Lung (tissue), 12 donors: ENCODE measurements around the gene SBF2. TPM values are rescaled to one million over a fixed set of nuclear protein-coding genes. Genes with fewer than 3 reads are reported as not detected.

ENCODE experiments used
- ATAC-seq: fragments of 200-7000 bp; cut with Tn5 transposase; one replicate; pipeline ENCODE4 v1.9.1; 2020; ENCODE audit warnings: moderate number of reproducible peaks; ENCODE audit not compliant: insufficient read depth, low FRiP score
- DNase-seq, 3 donors: peaks; one replicate each; pipeline ENCODE4 v3.0.0-alpha.2; 2013 to 2017
- H3K27ac ChIP-seq, 2 donors: one replicate each; pipeline ENCODE4 v1.5.1; 2013; ENCODE audit warnings: mild to moderate bottlenecking in 2 of 2, moderate library complexity in 2 of 2, control low read depth in 1 of 2, inconsistent platforms in 1 of 2, low read depth in 1 of 2, low read length in 1 of 2
- H3K27me3 ChIP-seq, 3 donors: one replicate each; pipeline ENCODE4 v1.5.1; 2013; ENCODE audit warnings: low read length in 2 of 3; ENCODE audit not compliant: control insufficient read depth in 3 of 3, insufficient read depth in 3 of 3
- H3K36me3 ChIP-seq, 4 donors: one replicate each; pipeline ENCODE4 v1.5.1; 2013; ENCODE audit warnings: low read length in 4 of 4, mild to moderate bottlenecking in 1 of 4, moderate library complexity in 1 of 4; ENCODE audit not compliant: control insufficient read depth in 4 of 4, insufficient read depth in 4 of 4
- H3K4me1 ChIP-seq, 5 donors: one replicate each; pipeline ENCODE4 v1.5.1; 2013; ENCODE audit warnings: low read length in 5 of 5, mild to moderate bottlenecking in 2 of 5, moderate library complexity in 1 of 5; ENCODE audit not compliant: control insufficient read depth in 5 of 5, insufficient read depth in 5 of 5
- H3K4me3 ChIP-seq: one replicate; pipeline ENCODE4 v1.5.1; 2013; ENCODE audit warnings: mild to moderate bottlenecking, control low read depth, moderate library complexity
- H3K9ac ChIP-seq, 2 donors: one replicate each; pipeline ENCODE4 v1.5.1; 2013; ENCODE audit warnings: low read length in 2 of 2, control low read depth in 1 of 2; ENCODE audit not compliant: insufficient read depth in 1 of 2
- H3K9me3 ChIP-seq, 4 donors: one replicate each; pipeline ENCODE4 v1.5.1; 2013; ENCODE audit warnings: low read length in 3 of 4, mild to moderate bottlenecking in 1 of 4, moderate library complexity in 1 of 4; ENCODE audit not compliant: control insufficient read depth in 4 of 4, insufficient read depth in 3 of 4
- CTCF ChIP-seq: IDR thresholded peaks from 2 replicates; pipeline ENCODE4 v1.5.1; 2012; ENCODE audit warnings: mild to moderate bottlenecking; ENCODE audit errors: control extremely low read depth, extremely low read depth
- WGBS, 2 donors: extraction: QIAGEN DNeasy Blood & Tissue Kit; methylation state at CpG; one replicate each; pipeline ENCODE4 v1.1.7; 2013; 5-methylcytosine and 5-hydroxymethylcytosine counted together
- polyA plus RNA-seq, 2 donors: library from polyadenylated mRNA; stranded (reverse); fragments of 200-250 nt; gene quantifications; one replicate each; pipeline ENCODE4 v1.2.1, GENCODE V29; 2013
- total RNA-seq, 2 donors: library from RNA; depleted of rRNA in 1 of 2; stranded (reverse); fragments of >200 nt in 1 of 2; gene quantifications; one replicate each; pipeline ENCODE4 v1.2.1, GENCODE V29; 2014 to 2021
- donor health status: control.
- donor health status: control.
- donor health status: Bipolar disorder and iron deficiency.
- donor health status: healthy.
- donor health status: DM: yes; HTN: yes; CAD: no.

SBF2 gene
- total and polyA plus RNA-seq, 4 donors, result 4.4 to 104 (median 24.9) TPM

GRCh38 chr11:9738116-9738515, 555.9 kb downstream of the SBF2 start:
- peak overlapping the region in 1 of 2 donors; percentile 77 for H3K27ac ChIP-seq
- H3K36me3 ChIP-seq, result peaks cover 16 to 25% (median 20%) of the 10 kb centered on the region in 4 donors
- H3K9me3 ChIP-seq, result peaks cover 0 to 5% (median 0%) of the 10 kb centered on the region in 4 donors
- H3K4me3 ChIP-seq, result no peak overlapping the region
- no peak for TF ChIP-seq CTCF
- peak in 1 of 3 donors; percentile 58 for DNase-seq
- no peaks in the 10 kb centered on the region for H3K27me3 ChIP-seq
- WGBS, 2 donors, result 27 to 30% methylated on average over 3 of the region's 3 CpGs
- no peak overlapping the region for H3K9ac ChIP-seq
- ATAC-seq, result peak; percentile 45
- H3K4me1 ChIP-seq, result peaks cover 0 to 10% (median 0%) of the 10 kb centered on the region in 5 donors

DNA sequence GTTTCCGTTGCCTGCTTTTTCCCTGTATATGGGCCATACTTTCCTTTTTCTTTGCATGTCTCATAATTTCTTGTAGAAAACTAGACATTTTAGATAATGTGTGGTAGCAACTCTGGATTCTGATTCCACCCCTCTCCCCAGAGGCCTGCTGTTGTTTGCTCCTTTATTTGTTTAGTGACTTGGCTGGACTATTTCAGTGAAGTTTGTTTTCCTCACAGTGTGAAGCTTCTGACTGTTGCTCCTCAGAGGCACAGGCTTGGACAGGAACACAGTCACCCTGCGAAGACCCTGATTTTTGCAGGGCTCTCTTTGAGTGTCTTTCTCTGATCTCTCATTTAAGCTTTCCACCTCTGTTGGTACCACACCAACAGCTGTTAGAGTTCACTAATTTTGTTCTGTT, 557.7 kb downstream of the SBF2 start:
- peaks cover 20 to 31% (median 24%) of the 10 kb centered on the region in 4 donors for H3K36me3 ChIP-seq
- no peak overlapping the region for H3K27ac ChIP-seq

GRCh38 chr11:9735919-9736318, 558.1 kb downstream of the SBF2 start:
- DNase-seq, result no peak
- H3K9me3 ChIP-seq, result peaks cover 0 to 5% (median 0%) of the 10 kb centered on the region in 4 donors
- H3K27me3 ChIP-seq, result no peaks in the 10 kb centered on the region
- H3K36me3 ChIP-seq, result peaks cover 19 to 31% (median 24%) of the 10 kb centered on the region in 4 donors
- peaks cover 0 to 10% (median 0%) of the 10 kb centered on the region in 5 donors for H3K4me1 ChIP-seq
- TF ChIP-seq CTCF, result no peak
- no peak overlapping the region for H3K9ac ChIP-seq
- H3K27ac ChIP-seq, result no peak overlapping the region
- 95 to 98% methylated on average over 2 of the region's 2 CpGs for WGBS, 2 donors
- H3K4me3 ChIP-seq, result no peak overlapping the region
- no peak for ATAC-seq

More for the DNA sequence above, 557.7 kb downstream of the SBF2 start:
- H3K4me3 ChIP-seq, result no peak overlapping the region
- H3K9me3 ChIP-seq, result peaks cover 0 to 5% (median 0%) of the 10 kb centered on the region in 4 donors
- DNase-seq, result no peak
- ATAC-seq, result no peak
- no peak overlapping the region for H3K9ac ChIP-seq
- H3K4me1 ChIP-seq, result peaks cover 0 to 10% (median 0%) of the 10 kb centered on the region in 5 donors
- H3K27me3 ChIP-seq, result no peaks in the 10 kb centered on the region
- TF ChIP-seq CTCF, result no peak
- WGBS, 2 donors, result 96% methylated on average over 2 of the region's 2 CpGs

- Histone ChIP-seq H3K27ac (no peak overlapping the region), H3K9ac (no peak overlapping the region), H3K4me3 (no peak overlapping the region), H3K27me3 (no peaks in the 10 kb centered on the region), H3K36me3 (peaks cover 16 to 28% (median 22%) of the 10 kb centered on the region in 4 donors), H3K9me3 (peaks cover 0 to 5% (median 0%) of the 10 kb centered on the region in 4 donors), H3K4me1 (peaks cover 0 to 8% (median 0%) of the 10 kb centered on the region in 5 donors)
- TF ChIP-seq CTCF, result no peak
- DNase-seq (no peak), ATAC-seq (no peak)
- 99% methylated on average over 3 of the region's 3 CpGs for whole genome bisulfite sequencing, 2 donors
Measured at GRCh38 chr11:9735236-9735635, 558.8 kb downstream of the SBF2 start.
